Activated CD4-positive, alpha-beta memory T cell treated with anti-CD3 and anti-CD28 coated beads for 36 hours (primary cell): ENCODE results near the gene APCDD1L. TPM values are rescaled to one million over a fixed set of nuclear protein-coding genes. Genes with fewer than 3 reads are reported as not detected.
"Not testable (repeated sequence)": the region's sequence is repeated elsewhere in the genome, so short reads cannot be mapped to it uniquely, and the experiment has no call there.

ENCODE experiments used
- CTCF ChIA-PET: fragments of 350-600 bp; sonication (Branson Sonifier 250); formaldehyde crosslinking; loops from one replicate; lab custom pipeline; 2021; ENCODE audit warnings: antibody characterized with exemption, inconsistent platforms; lab: Charles Lee
- POLR2A ChIA-PET: fragments of 350-600 bp; sonication (Branson Sonifier 250); formaldehyde crosslinking; loops from one replicate; lab custom pipeline; 2021; ENCODE audit warnings: antibody characterized with exemption; lab: Charles Lee
- DNase-seq: peaks from one replicate; pipeline ENCODE4 v3.0.0-alpha.2; 2020
- H3K27ac Mint-ChIP-seq: one replicate; pipeline ENCODE4 v1.8.0; 2021; ENCODE audit warnings: mixed read lengths
- H3K27me3 Mint-ChIP-seq: one replicate; pipeline ENCODE4 v1.8.0; 2021; ENCODE audit warnings: mixed read lengths
- H3K36me3 Mint-ChIP-seq: one replicate; pipeline ENCODE4 v1.8.0; 2021; ENCODE audit warnings: mixed read lengths
- H3K4me1 Mint-ChIP-seq: one replicate; pipeline ENCODE4 v1.8.0; 2021; ENCODE audit warnings: low read depth, mixed read lengths
- H3K4me3 Mint-ChIP-seq: one replicate; pipeline ENCODE4 v1.8.0; 2021; ENCODE audit warnings: mild to moderate bottlenecking, mixed read lengths
- H3K9me3 Mint-ChIP-seq: one replicate; pipeline ENCODE4 v1.8.0; 2021; ENCODE audit warnings: mixed read lengths
- intact Hi-C: fragments of 100-400 bp; cut with micrococcal nuclease; formaldehyde crosslinking; loops from one replicate; pipeline ENCODE4 v1.15.1; 2023
- total RNA-seq, 2 experiments: library from RNA; stranded (reverse); gene quantifications; one replicate each; pipeline ENCODE4 v1.2.3, GENCODE V29; 2021

APCDD1L gene
- total RNA-seq, 2 experiments from 2014 or later = not detected

GRCh38 chr20:58417438-58417837 is 97.8 kb downstream of the APCDD1L start:
- no peak for DNase-seq
- Mint-ChIP-seq H3K4me3 (no peak overlapping the region), H3K9me3 (peaks cover 2% of the 10 kb centered on the region), H3K27me3 (no peaks in the 10 kb centered on the region), H3K27ac (no peak overlapping the region), H3K4me1 (peaks cover 50% of the 10 kb centered on the region), H3K36me3 (peaks cover 29% of the 10 kb centered on the region)
- ChIA-PET POLR2A (interaction anchor here (2.1 kb wide), 1 partner anchor 28 kb away, joined by 4 read pairs; the partner anchor contains the start of gene VAPB), CTCF (interaction anchor here (1.4 kb wide), 1 partner anchor 31 kb away, joined by 3 read pairs; no protein-coding TSS in a partner anchor)
- intact Hi-C loops = loop anchor here (1.0 kb wide), 1 partner anchor 9 kb away; no protein-coding TSS in a partner anchor

- intact Hi-C loops = loop anchor here (1.0 kb wide), 1 partner anchor 9 kb away; no protein-coding TSS in a partner anchor
- peaks cover 2% of the 10 kb centered on the region for H3K9me3 Mint-ChIP-seq
- peaks cover 50% of the 10 kb centered on the region for H3K4me1 Mint-ChIP-seq
- DNase-seq = no peak
- CTCF ChIA-PET = interaction anchor here (0.7 to 1.4 kb wide), 2 partner anchors 31 to 209 kb away, joined by 3 to 4 read pairs; no protein-coding TSS in a partner anchor
- H3K27me3 Mint-ChIP-seq = no peaks in the 10 kb centered on the region
- peaks cover 27% of the 10 kb centered on the region for H3K36me3 Mint-ChIP-seq
- POLR2A ChIA-PET = no interaction called here
- H3K4me3 Mint-ChIP-seq = no peak overlapping the region
- H3K27ac Mint-ChIP-seq = peak overlapping the region; percentile 1
Measured at GRCh38 chr20:58416835-58417234, 98.4 kb downstream of the APCDD1L start.

GRCh38 chr20:58416057-58416456 is 99.1 kb downstream of the APCDD1L start:
- no peaks in the 10 kb centered on the region for H3K27me3 Mint-ChIP-seq
- peaks cover 50% of the 10 kb centered on the region for H3K4me1 Mint-ChIP-seq
- peak overlapping the region; percentile 1 for H3K27ac Mint-ChIP-seq
- ChIA-PET CTCF (interaction anchor here (0.7 to 1.4 kb wide), 2 partner anchors 32 to 210 kb away, joined by 3 to 4 read pairs; no protein-coding TSS in a partner anchor), POLR2A (no interaction called here)
- intact Hi-C loops = no loop called here
- DNase-seq = no peak
- H3K9me3 Mint-ChIP-seq = peaks cover 2% of the 10 kb centered on the region
- no peak overlapping the region for H3K4me3 Mint-ChIP-seq
- H3K36me3 Mint-ChIP-seq = peaks cover 25% of the 10 kb centered on the region

- H3K27me3 Mint-ChIP-seq, intact Hi-C loops, H3K9me3 Mint-ChIP-seq, H3K27ac Mint-ChIP-seq, H3K4me3 Mint-ChIP-seq, DNase-seq, POLR2A ChIA-PET, CTCF ChIA-PET: not testable (repeated sequence)
- H3K4me1 Mint-ChIP-seq = peaks cover 51% of the 10 kb centered on the region
- peaks cover 19% of the 10 kb centered on the region for H3K36me3 Mint-ChIP-seq
Measured at GRCh38 chr20:58414786-58415185, 100.4 kb downstream of the APCDD1L start.

GRCh38 chr20:58414216-58414615 is 101.0 kb downstream of the APCDD1L start:
- POLR2A ChIA-PET, H3K27ac Mint-ChIP-seq, H3K27me3 Mint-ChIP-seq, CTCF ChIA-PET, H3K9me3 Mint-ChIP-seq, DNase-seq, H3K4me3 Mint-ChIP-seq, intact Hi-C loops: not testable (repeated sequence)
- Mint-ChIP-seq H3K4me1 (peaks cover 50% of the 10 kb centered on the region), H3K36me3 (peaks cover 14% of the 10 kb centered on the region)

Other genes starting within 250 kb of the APCDD1L start
- 10 to 100 TPM; 10.5 to 12.0 TPM for gene RAB22A, start 205.7 kb downstream of the APCDD1L start, total RNA-seq
- 10 to 100 TPM; 34.6 to 37.0 TPM for gene VAPB, start 126.2 kb downstream of the APCDD1L start, total RNA-seq
- 100 to 1,000 TPM in 1 of 2 experiments, 10 to 100 TPM in 1; 88.7 to 104 TPM for gene STX16, start 135.9 kb upstream of the APCDD1L start, total RNA-seq
- 10 to 100 TPM; 17.8 to 18.8 TPM for gene NPEPL1, start 177.4 kb upstream of the APCDD1L start, total RNA-seq